Measurements from ENCODE around the gene GSX2. TPM values are rescaled to one million over a fixed set of nuclear protein-coding genes. Genes with fewer than 3 reads are reported as not detected.
A peak's percentile ranks its signal among the peaks of the same experiment; 100 is the strongest.

GSX2 gene
- polyA plus RNA-seq, 2 of the 4 experiments (the other 2 are of a cell fraction) = not detected

DNA sequence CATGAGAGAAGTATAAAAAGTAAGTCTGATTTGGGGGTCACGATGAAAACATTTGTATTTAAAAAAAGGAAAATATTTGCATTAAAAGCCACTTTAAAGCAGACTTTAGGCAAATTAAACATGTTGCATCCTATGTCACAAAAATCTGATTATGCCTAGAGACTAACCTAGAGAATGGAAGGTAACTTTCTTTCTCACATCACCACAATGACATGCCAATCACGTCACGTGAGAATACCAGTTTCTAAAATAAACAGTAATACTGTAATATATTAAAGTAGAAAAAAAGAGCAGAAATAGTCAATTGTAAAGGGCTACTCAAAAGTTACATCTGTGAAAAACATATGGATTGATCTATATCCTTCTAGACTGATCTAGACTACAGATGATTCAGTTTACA, 38.9 kb upstream of the GSX2 start:
- H3K4me2 ChIP-seq = no peak overlapping the region
- CTCF ChIA-PET = no interaction called here
- ATAC-seq (no peak), FAIRE-seq (no peak), DNase-seq (ENCODE audit: low read depth in 1 of 2, low spot score in 1 of 2) (no peak)
- H3K9me3 ChIP-seq = no peaks in the 10 kb centered on the region
- H3K4me3 ChIP-seq = no peak overlapping the region
- no peak overlapping the region for H3K27ac ChIP-seq
- no peak for TF ChIP-seq ZNF302 (CRISPR knock-in tag; IDR thresholded peaks at IDR 0.05)
- TF ChIP-seq BHLHE40 (IDR thresholded peaks at IDR 0.05; ENCODE audit: low read depth, low read length) = no peak
- no peak for TF ChIP-seq GATA3 (IDR thresholded peaks at IDR 0.05; ENCODE audit: borderline replicate concordance)
- TF ChIP-seq KDM1A (IDR thresholded peaks at IDR 0.05; ENCODE audit: low read depth) = no peak
- no peak for TF ChIP-seq CBX8 (IDR thresholded peaks at IDR 0.05)
- TF ChIP-seq PHF8 (IDR thresholded peaks at IDR 0.05; ENCODE audit: borderline replicate concordance, low read depth) = no peak
- TF ChIP-seq, protein P1, sequence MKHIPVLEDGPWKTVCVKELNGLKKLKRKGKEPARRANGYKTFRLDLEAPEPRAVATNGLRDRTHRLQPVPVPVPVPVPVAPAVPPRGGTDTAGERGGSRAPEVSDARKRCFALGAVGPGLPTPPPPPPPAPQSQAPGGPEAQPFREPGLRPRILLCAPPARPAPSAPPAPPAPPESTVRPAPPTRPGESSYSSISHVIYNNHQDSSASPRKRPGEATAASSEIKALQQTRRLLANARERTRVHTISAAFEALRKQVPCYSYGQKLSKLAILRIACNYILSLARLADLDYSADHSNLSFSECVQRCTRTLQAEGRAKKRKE (CRISPR knock-in tag; IDR thresholded peaks at IDR 0.05; ENCODE audit: low read depth) = no peak
- TF ChIP-seq SREBF2 (IDR thresholded peaks at IDR 0.05) = no peak
- TF ChIP-seq CBX2 (IDR thresholded peaks at IDR 0.05; ENCODE audit: borderline replicate concordance, low read depth) = no peak
- no peak for TF ChIP-seq HDAC2 (IDR thresholded peaks at IDR 0.05)
- peaks cover 21% of the 10 kb centered on the region for H3K4me1 ChIP-seq
- 90% methylated on average over 3 of the region's 3 CpGs for WGBS (ENCODE audit: missing lambda C conversion rate)
- POLR2A ChIA-PET = no interaction called here

DNA sequence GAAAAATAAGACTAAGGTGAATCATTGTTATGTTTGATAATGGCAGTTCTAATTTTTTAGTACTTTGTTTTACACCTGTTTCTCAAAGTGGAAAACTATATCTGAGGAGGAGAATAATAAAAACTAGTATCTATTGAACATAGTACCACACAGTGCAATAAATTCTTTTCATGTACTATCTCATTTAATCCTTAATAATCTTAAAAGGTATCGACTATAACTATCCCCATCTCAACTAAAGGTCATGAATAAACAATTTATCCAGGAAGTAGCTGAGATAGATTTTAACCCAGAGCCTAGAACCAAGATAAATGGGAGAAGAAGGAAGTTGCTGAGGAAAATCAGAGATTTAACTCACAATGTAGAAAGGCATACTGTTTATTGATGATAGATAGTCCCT, 38.1 kb upstream of the GSX2 start:
- no peak overlapping the region for H3K27ac ChIP-seq
- CTCF ChIA-PET = no interaction called here
- peak overlapping the region; percentile 96 for H3K4me2 ChIP-seq
- ATAC-seq (no peak), DNase-seq (ENCODE audit: low read depth in 1 of 2, low spot score in 1 of 2) (no peak), FAIRE-seq (no peak)
- no peaks in the 10 kb centered on the region for H3K9me3 ChIP-seq
- 92% methylated on average over 1 of the region's 1 CpG for WGBS (ENCODE audit: missing lambda C conversion rate)
- POLR2A ChIA-PET = no interaction called here
- H3K4me3 ChIP-seq = no peak overlapping the region
- H3K4me1 ChIP-seq = peaks cover 24% of the 10 kb centered on the region
- TF ChIP-seq, protein P2, sequence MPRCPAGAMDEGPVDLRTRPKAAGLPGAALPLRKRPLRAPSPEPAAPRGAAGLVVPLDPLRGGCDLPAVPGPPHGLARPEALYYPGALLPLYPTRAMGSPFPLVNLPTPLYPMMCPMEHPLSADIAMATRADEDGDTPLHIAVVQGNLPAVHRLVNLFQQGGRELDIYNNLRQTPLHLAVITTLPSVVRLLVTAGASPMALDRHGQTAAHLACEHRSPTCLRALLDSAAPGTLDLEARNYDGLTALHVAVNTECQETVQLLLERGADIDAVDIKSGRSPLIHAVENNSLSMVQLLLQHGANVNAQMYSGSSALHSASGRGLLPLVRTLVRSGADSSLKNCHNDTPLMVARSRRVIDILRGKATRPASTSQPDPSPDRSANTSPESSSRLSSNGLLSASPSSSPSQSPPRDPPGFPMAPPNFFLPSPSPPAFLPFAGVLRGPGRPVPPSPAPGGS (IDR thresholded peaks at IDR 0.05) = no peak
- no peak for TF ChIP-seq TFCP2L1 (CRISPR knock-in tag; IDR thresholded peaks at IDR 0.05)
- no peak for TF ChIP-seq ESRRA (IDR thresholded peaks at IDR 0.05; ENCODE audit: borderline replicate concordance, low read length)
- TF ChIP-seq NFE2L2 (conservative IDR thresholded peaks at IDR 0.05; ENCODE audit: low read length) = no peak
- no peak for TF ChIP-seq PHF8 (IDR thresholded peaks at IDR 0.05; ENCODE audit: borderline replicate concordance, low read depth)
- TF ChIP-seq, protein P3, sequence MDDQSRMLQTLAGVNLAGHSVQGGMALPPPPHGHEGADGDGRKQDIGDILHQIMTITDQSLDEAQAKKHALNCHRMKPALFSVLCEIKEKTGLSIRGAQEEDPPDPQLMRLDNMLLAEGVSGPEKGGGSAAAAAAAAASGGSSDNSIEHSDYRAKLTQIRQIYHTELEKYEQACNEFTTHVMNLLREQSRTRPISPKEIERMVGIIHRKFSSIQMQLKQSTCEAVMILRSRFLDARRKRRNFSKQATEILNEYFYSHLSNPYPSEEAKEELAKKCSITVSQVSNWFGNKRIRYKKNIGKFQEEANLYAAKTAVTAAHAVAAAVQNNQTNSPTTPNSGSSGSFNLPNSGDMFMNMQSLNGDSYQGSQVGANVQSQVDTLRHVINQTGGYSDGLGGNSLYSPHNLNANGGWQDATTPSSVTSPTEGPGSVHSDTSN (IDR thresholded peaks at IDR 0.05) = no peak
- TF ChIP-seq, protein P4, sequence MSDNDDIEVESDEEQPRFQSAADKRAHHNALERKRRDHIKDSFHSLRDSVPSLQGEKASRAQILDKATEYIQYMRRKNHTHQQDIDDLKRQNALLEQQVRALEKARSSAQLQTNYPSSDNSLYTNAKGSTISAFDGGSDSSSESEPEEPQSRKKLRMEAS (IDR thresholded peaks at IDR 0.05) = no peak
- no peak for TF ChIP-seq EHF (CRISPR knock-in tag; IDR thresholded peaks at IDR 0.05)
- TF ChIP-seq MAZ (IDR thresholded peaks at IDR 0.05; ENCODE audit: borderline replicate concordance, low read depth, low read length) = no peak
- TF ChIP-seq, protein P5, sequence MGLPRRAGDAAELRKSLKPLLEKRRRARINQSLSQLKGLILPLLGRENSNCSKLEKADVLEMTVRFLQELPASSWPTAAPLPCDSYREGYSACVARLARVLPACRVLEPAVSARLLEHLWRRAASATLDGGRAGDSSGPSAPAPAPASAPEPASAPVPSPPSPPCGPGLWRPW (IDR thresholded peaks at IDR 0.05) = no peak
- TF ChIP-seq EHMT2 (IDR thresholded peaks at IDR 0.05; ENCODE audit: low read depth) = no peak
- no peak for TF ChIP-seq HDAC2 (IDR thresholded peaks at IDR 0.05)
- no peak for TF ChIP-seq RFX5 (IDR thresholded peaks at IDR 0.05)
- no peak for TF ChIP-seq HOXB5 (CRISPR knock-in tag; IDR thresholded peaks at IDR 0.05)
- TF ChIP-seq, protein P6, sequence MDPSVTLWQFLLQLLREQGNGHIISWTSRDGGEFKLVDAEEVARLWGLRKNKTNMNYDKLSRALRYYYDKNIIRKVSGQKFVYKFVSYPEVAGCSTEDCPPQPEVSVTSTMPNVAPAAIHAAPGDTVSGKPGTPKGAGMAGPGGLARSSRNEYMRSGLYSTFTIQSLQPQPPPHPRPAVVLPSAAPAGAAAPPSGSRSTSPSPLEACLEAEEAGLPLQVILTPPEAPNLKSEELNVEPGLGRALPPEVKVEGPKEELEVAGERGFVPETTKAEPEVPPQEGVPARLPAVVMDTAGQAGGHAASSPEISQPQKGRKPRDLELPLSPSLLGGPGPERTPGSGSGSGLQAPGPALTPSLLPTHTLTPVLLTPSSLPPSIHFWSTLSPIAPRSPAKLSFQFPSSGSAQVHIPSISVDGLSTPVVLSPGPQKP (IDR thresholded peaks at IDR 0.05; ENCODE audit: low read depth, low read length) = no peak

Measured in A549 (cell line).